Large intestine (tissue), 3 donors: ENCODE data around the gene SLC4A8. TPM values are rescaled to one million over a fixed set of nuclear protein-coding genes. Genes with fewer than 3 reads are reported as not detected.

Experiments
- DNase-seq, 2 donors: peaks; one replicate each; pipeline versions ENCODE4 v3.0.0 to v3.0.0-alpha.2; 2013
- H3K27ac ChIP-seq: one replicate; pipeline ENCODE4 v1.5.1; 2013; ENCODE audit warnings: low read length
- H3K27me3 ChIP-seq: 2 replicates; pipeline ENCODE4 v1.6.1; 2013; ENCODE audit warnings: low read length; ENCODE audit not compliant: control insufficient read depth, insufficient read depth
- H3K36me3 ChIP-seq: 2 replicates; pipeline ENCODE4 v1.6.1; 2013; ENCODE audit warnings: low read length; ENCODE audit not compliant: control insufficient read depth, insufficient read depth
- H3K4me1 ChIP-seq: one replicate; pipeline ENCODE4 v1.6.1; 2013; ENCODE audit warnings: low read length; ENCODE audit not compliant: control insufficient read depth, insufficient read depth
- H3K4me3 ChIP-seq: one replicate; pipeline ENCODE4 v1.5.1; 2013; ENCODE audit warnings: low read length
- H3K9me3 ChIP-seq: one replicate; pipeline ENCODE4 v1.6.1; 2013; ENCODE audit warnings: mild to moderate bottlenecking, low read depth, low read length, moderate library complexity; ENCODE audit not compliant: control insufficient read depth
- WGBS: methylation state at CpG from one replicate; pipeline ENCODE4 v1.1.5; 2013; ENCODE audit warnings: low lambda C conversion rate; ENCODE audit not compliant: insufficient coverage; 5-methylcytosine and 5-hydroxymethylcytosine counted together
- polyA plus RNA-seq: library from polyadenylated mRNA; unstranded; fragments of 120-200 nt; gene quantifications from one replicate; pipeline ENCODE4 v1.2.1, GENCODE V29; 2013

SLC4A8 gene
- polyA plus RNA-seq, 1 donor = 6.3 TPM

GRCh38 chr12:51533799-51534198 is 109.2 kb downstream of the SLC4A8 start:
- no peak for DNase-seq
- peaks cover 28% of the 10 kb centered on the region for H3K4me1 ChIP-seq
- no CpG with 5 or more reads among the region's 1 CpG for WGBS
- H3K9me3 ChIP-seq = no peaks in the 10 kb centered on the region
- H3K27me3 ChIP-seq = peaks cover 11% of the 10 kb centered on the region
- H3K36me3 ChIP-seq = no peaks in the 10 kb centered on the region
- H3K4me3 ChIP-seq = no peak overlapping the region
- no peak overlapping the region for H3K27ac ChIP-seq

DNA sequence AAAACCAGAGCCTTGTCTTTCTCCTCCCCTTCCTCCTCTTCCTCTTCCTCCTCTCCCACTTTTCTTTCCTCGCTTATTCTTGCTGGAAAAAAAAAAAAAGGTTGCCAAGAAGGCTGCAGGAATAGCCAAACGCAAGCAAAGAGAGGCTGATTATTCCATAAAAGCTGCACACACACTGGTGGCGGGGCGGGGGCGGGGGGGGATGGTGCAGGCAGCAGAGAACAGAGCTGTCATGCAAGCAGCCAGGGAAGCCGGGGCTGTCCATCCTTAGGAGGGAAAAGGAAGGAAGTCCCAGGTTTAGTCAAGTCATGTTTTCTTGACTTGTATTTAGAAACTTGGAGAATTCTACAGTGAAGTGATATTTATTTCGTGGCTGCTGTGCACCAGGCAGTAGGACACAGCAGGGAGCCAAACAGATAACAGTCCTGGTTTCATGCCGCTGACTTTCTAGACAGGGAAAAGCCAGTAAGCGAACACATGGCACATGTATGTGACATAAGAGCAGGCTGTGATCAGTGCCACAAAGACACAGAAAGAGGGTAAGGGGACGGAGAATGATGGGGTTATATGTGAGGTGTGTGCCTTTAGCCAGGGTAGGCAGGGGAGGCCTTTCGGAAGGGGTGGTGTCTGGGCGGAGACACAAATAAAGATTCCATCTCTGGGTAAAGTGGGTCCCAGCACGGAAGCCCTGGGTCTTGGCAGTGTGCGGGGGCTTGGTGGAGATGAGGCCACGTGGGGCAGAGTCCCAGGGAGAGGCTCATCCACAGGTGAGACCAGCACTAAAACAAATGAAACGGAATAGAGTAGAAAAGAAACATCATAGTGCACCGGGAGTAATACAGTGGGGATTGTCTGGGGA is 109.8 kb downstream of the SLC4A8 start:
- peaks cover 24% of the 10 kb centered on the region for H3K4me1 ChIP-seq
- 59% methylated on average over 5 of the region's 17 CpGs for WGBS
- H3K27ac ChIP-seq = no peak overlapping the region
- H3K9me3 ChIP-seq = no peaks in the 10 kb centered on the region
- peaks cover 11% of the 10 kb centered on the region for H3K27me3 ChIP-seq
- no peaks in the 10 kb centered on the region for H3K36me3 ChIP-seq
- no peak overlapping the region for H3K4me3 ChIP-seq
- no peak for DNase-seq

GRCh38 chr12:51536159-51536558 is 111.5 kb downstream of the SLC4A8 start:
- no peak for DNase-seq
- WGBS = no CpG with 5 or more reads among the region's 3 CpGs
- Histone ChIP-seq H3K36me3 (no peaks in the 10 kb centered on the region), H3K4me1 (peaks cover 7% of the 10 kb centered on the region), H3K4me3 (no peak overlapping the region), H3K9me3 (no peaks in the 10 kb centered on the region), H3K27ac (no peak overlapping the region), H3K27me3 (peaks cover 11% of the 10 kb centered on the region)

- Histone ChIP-seq H3K27me3 (peaks cover 11% of the 10 kb centered on the region), H3K9me3 (no peaks in the 10 kb centered on the region), H3K36me3 (no peaks in the 10 kb centered on the region), H3K4me3 (no peak overlapping the region), H3K4me1 (no peaks in the 10 kb centered on the region), H3K27ac (no peak overlapping the region)
- no CpG with 5 or more reads among the region's 8 CpGs for WGBS
- DNase-seq = no peak
Observed at GRCh38 chr12:51538149-51538548, 113.5 kb downstream of the SLC4A8 start.

DNA sequence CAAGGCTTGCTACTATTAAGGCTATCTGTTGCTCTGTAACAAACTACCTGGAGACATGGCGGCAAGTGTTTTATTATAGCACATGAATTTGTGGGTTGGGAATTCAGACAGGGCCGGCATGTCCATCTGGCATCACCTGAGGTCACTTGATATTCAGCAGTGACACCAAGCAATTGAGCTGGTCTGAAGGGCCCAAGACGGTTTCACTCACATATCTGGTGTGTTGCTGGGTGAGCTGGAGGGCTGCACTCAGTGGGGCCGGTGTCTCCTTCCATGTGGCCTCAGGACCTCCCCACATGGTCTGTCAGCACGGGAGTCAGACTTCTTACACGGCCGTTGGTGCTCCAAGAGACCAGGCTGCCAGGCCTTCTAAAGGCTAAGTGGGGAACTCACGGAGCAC is 114.0 kb downstream of the SLC4A8 start:
- Histone ChIP-seq H3K27me3 (peaks cover 11% of the 10 kb centered on the region), H3K27ac (no peak overlapping the region), H3K4me3 (no peak overlapping the region), H3K36me3 (no peaks in the 10 kb centered on the region), H3K9me3 (no peaks in the 10 kb centered on the region), H3K4me1 (no peaks in the 10 kb centered on the region)
- no CpG with 5 or more reads among the region's 8 CpGs for WGBS
- no peak for DNase-seq

DNA sequence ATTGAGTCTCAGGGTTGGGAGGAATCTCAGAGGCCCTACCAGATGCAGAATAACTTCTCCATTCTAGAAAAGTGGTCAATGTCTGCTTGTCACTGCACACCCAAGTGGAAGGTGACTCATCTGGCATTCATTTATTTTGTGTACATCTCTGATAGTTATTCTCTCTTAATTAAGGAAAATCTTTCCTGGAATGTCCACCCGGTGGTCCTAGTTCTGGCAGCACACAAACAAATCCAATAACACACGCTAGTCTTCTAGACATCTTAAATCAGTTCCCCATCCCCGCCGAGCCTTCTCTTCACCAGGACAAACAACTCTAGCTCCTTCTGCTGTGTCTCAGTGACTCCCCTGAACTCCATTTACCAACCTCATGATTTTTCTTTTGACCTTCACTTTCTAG is 116.4 kb downstream of the SLC4A8 start:
- no CpG with 5 or more reads among the region's 4 CpGs for WGBS
- H3K27me3 ChIP-seq = peaks cover 7% of the 10 kb centered on the region
- no peak overlapping the region for H3K27ac ChIP-seq
- no peak for DNase-seq
- H3K4me3 ChIP-seq = no peak overlapping the region
- no peaks in the 10 kb centered on the region for H3K36me3 ChIP-seq
- H3K9me3 ChIP-seq = no peaks in the 10 kb centered on the region
- no peaks in the 10 kb centered on the region for H3K4me1 ChIP-seq

- H3K27me3 ChIP-seq = peaks cover 2% of the 10 kb centered on the region
- H3K4me1 ChIP-seq = no peaks in the 10 kb centered on the region
- H3K4me3 ChIP-seq = no peak overlapping the region
- no peak for DNase-seq
- H3K36me3 ChIP-seq = no peaks in the 10 kb centered on the region
- H3K27ac ChIP-seq = no peak overlapping the region
- no peaks in the 10 kb centered on the region for H3K9me3 ChIP-seq
Observed at GRCh38 chr12:51546097-51546496, 121.5 kb downstream of the SLC4A8 start.

GRCh38 chr12:51547606-51548005 is 123.0 kb downstream of the SLC4A8 start:
- DNase-seq = no peak
- Histone ChIP-seq H3K27ac (no peak overlapping the region), H3K27me3 (peaks cover 2% of the 10 kb centered on the region), H3K9me3 (no peaks in the 10 kb centered on the region), H3K4me1 (no peaks in the 10 kb centered on the region), H3K4me3 (no peak overlapping the region), H3K36me3 (no peaks in the 10 kb centered on the region)
- WGBS = no CpG with 5 or more reads among the region's 6 CpGs

DNA sequence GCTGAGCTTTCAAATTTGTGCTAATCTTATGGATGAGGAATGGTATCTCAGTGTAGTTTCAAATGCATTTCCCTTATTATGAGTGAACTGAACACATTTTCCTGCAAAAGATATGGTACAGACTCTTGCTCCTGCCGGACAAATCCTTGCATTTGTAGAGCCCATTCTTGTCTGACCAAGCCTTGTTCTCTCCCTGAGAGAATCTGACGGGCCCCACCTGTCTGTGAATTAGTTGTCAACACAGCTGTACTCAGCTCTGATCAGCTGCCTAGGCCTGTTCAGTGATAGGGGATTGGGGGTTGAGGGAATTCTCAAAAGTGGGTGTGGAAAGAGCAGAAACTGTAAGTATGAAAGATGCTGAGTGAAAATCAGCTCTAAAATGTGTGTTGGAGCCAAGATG is 123.6 kb downstream of the SLC4A8 start:
- no peak for DNase-seq
- H3K4me3 ChIP-seq = no peak overlapping the region
- peaks cover 2% of the 10 kb centered on the region for H3K27me3 ChIP-seq
- H3K27ac ChIP-seq = no peak overlapping the region
- no peaks in the 10 kb centered on the region for H3K36me3 ChIP-seq
- no CpG with 5 or more reads among the region's 2 CpGs for WGBS
- H3K4me1 ChIP-seq = no peaks in the 10 kb centered on the region
- H3K9me3 ChIP-seq = no peaks in the 10 kb centered on the region

DNA sequence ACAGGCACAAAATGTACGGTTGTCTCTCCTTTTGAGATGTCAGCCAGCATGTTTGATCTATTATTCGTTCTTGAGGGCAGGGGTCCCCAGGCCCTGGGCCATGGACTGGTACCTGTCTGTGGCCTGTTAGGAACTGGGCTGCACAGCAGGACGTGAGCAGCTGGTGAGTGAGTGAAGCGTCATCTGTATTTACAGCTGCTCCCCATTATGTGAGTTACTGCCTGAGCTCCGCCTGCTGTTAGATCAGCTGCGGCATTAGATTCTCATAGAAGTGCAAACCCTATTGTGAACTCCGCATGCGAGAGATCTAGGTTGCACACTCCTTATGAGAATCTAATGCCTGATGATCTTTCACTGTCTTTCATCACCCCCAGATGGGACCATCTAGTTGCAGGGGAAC is 125.0 kb downstream of the SLC4A8 start:
- DNase-seq = no peak
- H3K9me3 ChIP-seq = no peaks in the 10 kb centered on the region
- no peaks in the 10 kb centered on the region for H3K4me1 ChIP-seq
- peaks cover 4% of the 10 kb centered on the region for H3K27me3 ChIP-seq
- WGBS = 80% methylated on average over 1 of the region's 8 CpGs
- no peaks in the 10 kb centered on the region for H3K36me3 ChIP-seq
- H3K27ac ChIP-seq = no peak overlapping the region
- no peak overlapping the region for H3K4me3 ChIP-seq
